ENCODE data around the gene PXMP4. TPM values are rescaled to one million over a fixed set of nuclear protein-coding genes. Genes with fewer than 3 reads are reported as not detected.

The PXMP4 gene
- total RNA-seq, 1 experiment from 2014 or later, result 18.7 TPM

GRCh38 chr20:33663161-33664084 lies 56.7 kb downstream of the PXMP4 start:
- H3K4me1 Mint-ChIP-seq (ENCODE audit: low read depth, unreplicated experiment), result peaks cover 39% of the 10 kb centered on the region
- peak overlapping the region; percentile 81 for H3K27ac Mint-ChIP-seq (ENCODE audit: unreplicated experiment)
- H3K4me3 Mint-ChIP-seq (ENCODE audit: low read depth, unreplicated experiment), result peak overlapping the region; percentile 89
- CTCF ChIA-PET, result interaction anchor here (0.5 to 2.7 kb wide), 14 partner anchors 10 to 1724 kb away, joined by 3 to 16 read pairs (median 4); partner anchors contain the start of genes CBFA2T2 and CDK5RAP1
- no peak for TF ChIP-seq CTCF (IDR thresholded peaks at IDR 0.05; ENCODE audit: unreplicated experiment)
- intact Hi-C loops (cut with micrococcal nuclease; ENCODE audit: unreplicated experiment), result loop anchor here (10.0 kb wide), 1 partner anchor 451 kb away; the partner anchor contains the start of gene EIF2S2
- BruUV-seq (replicated peaks), result TSS peak; percentile 7
- peaks cover 60% of the 10 kb centered on the region for H3K36me3 Mint-ChIP-seq (ENCODE audit: insufficient read depth, unreplicated experiment)
- DNase-seq, result peak; percentile 92
- H3K9me3 Mint-ChIP-seq (ENCODE audit: low read depth, unreplicated experiment), result no peaks in the 10 kb centered on the region
- H3K27me3 Mint-ChIP-seq (ENCODE audit: unreplicated experiment), result no peaks in the 10 kb centered on the region

- peaks cover 48% of the 10 kb centered on the region for H3K36me3 Mint-ChIP-seq (ENCODE audit: insufficient read depth, unreplicated experiment)
- no peak for DNase-seq
- CTCF ChIA-PET, result interaction anchor here (0.8 kb wide), 1 partner anchor 11 kb away, joined by 3 read pairs; no protein-coding TSS in a partner anchor
- TF ChIP-seq CTCF (IDR thresholded peaks at IDR 0.05; ENCODE audit: unreplicated experiment), result no peak
- intact Hi-C loops (cut with micrococcal nuclease; ENCODE audit: unreplicated experiment), result loop anchor here (10.0 kb wide), 1 partner anchor 453 kb away; the partner anchor contains the start of gene EIF2S2
- H3K27ac Mint-ChIP-seq (ENCODE audit: unreplicated experiment), result peak within 1 kb of the TSS; percentile 81
- no peaks in the 10 kb centered on the region for H3K27me3 Mint-ChIP-seq (ENCODE audit: unreplicated experiment)
- H3K9me3 Mint-ChIP-seq (ENCODE audit: low read depth, unreplicated experiment), result no peaks in the 10 kb centered on the region
- H3K4me1 Mint-ChIP-seq (ENCODE audit: low read depth, unreplicated experiment), result peaks cover 39% of the 10 kb centered on the region
- BruUV-seq (replicated peaks), result no TSS peak
- H3K4me3 Mint-ChIP-seq (ENCODE audit: low read depth, unreplicated experiment), result peak within 1 kb of the TSS; percentile 89
Measured at GRCh38 chr20:33662172-33662571, 57.9 kb downstream of the PXMP4 start, which contains the start of gene C20orf144. Gene C20orf144, plus strand, starts transcription at chr20:33662327. Its CDS starts 19 bp downstream, at chr20:33662346.

GRCh38 chr20:33660685-33661058 lies 59.4 kb downstream of the PXMP4 start:
- CTCF ChIA-PET, result no interaction called here
- Mint-ChIP-seq H3K4me3 (ENCODE audit: low read depth, unreplicated experiment) (no peak overlapping the region), H3K27ac (ENCODE audit: unreplicated experiment) (no peak overlapping the region), H3K4me1 (ENCODE audit: low read depth, unreplicated experiment) (peaks cover 25% of the 10 kb centered on the region), H3K36me3 (ENCODE audit: insufficient read depth, unreplicated experiment) (peaks cover 35% of the 10 kb centered on the region), H3K9me3 (ENCODE audit: low read depth, unreplicated experiment) (no peaks in the 10 kb centered on the region), H3K27me3 (ENCODE audit: unreplicated experiment) (no peaks in the 10 kb centered on the region)
- intact Hi-C loops (cut with micrococcal nuclease; ENCODE audit: unreplicated experiment), result loop anchor here (10.0 kb wide), 1 partner anchor 454 kb away; the partner anchor contains the start of gene EIF2S2
- no peak for TF ChIP-seq CTCF (IDR thresholded peaks at IDR 0.05; ENCODE audit: unreplicated experiment)
- DNase-seq, result no peak
- BruUV-seq (replicated peaks), result no TSS peak

- Mint-ChIP-seq H3K27ac (ENCODE audit: unreplicated experiment) (no peak overlapping the region), H3K27me3 (ENCODE audit: unreplicated experiment) (no peaks in the 10 kb centered on the region), H3K9me3 (ENCODE audit: low read depth, unreplicated experiment) (no peaks in the 10 kb centered on the region), H3K4me1 (ENCODE audit: low read depth, unreplicated experiment) (peaks cover 23% of the 10 kb centered on the region), H3K4me3 (ENCODE audit: low read depth, unreplicated experiment) (no peak overlapping the region), H3K36me3 (ENCODE audit: insufficient read depth, unreplicated experiment) (peaks cover 35% of the 10 kb centered on the region)
- no peak for TF ChIP-seq CTCF (IDR thresholded peaks at IDR 0.05; ENCODE audit: unreplicated experiment)
- intact Hi-C loops (cut with micrococcal nuclease; ENCODE audit: unreplicated experiment), result loop anchor here (10.0 kb wide), 1 partner anchor 455 kb away; the partner anchor contains the start of gene EIF2S2
- DNase-seq, result no peak
- BruUV-seq (replicated peaks), result no TSS peak
- CTCF ChIA-PET, result no interaction called here
Measured at GRCh38 chr20:33660035-33660684, 60.0 kb downstream of the PXMP4 start.

Data from Calu3 (cell line).